ENCODE measurements around the gene GRID1.

- TF ChIP-seq, protein P1, sequence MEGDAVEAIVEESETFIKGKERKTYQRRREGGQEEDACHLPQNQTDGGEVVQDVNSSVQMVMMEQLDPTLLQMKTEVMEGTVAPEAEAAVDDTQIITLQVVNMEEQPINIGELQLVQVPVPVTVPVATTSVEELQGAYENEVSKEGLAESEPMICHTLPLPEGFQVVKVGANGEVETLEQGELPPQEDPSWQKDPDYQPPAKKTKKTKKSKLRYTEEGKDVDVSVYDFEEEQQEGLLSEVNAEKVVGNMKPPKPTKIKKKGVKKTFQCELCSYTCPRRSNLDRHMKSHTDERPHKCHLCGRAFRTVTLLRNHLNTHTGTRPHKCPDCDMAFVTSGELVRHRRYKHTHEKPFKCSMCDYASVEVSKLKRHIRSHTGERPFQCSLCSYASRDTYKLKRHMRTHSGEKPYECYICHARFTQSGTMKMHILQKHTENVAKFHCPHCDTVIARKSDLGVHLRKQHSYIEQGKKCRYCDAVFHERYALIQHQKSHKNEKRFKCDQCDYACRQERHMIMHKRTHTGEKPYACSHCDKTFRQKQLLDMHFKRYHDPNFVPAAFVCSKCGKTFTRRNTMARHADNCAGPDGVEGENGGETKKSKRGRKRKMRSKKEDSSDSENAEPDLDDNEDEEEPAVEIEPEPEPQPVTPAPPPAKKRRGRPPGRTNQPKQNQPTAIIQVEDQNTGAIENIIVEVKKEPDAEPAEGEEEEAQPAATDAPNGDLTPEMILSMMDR (IDR thresholded peaks at IDR 0.05): no peak
- no peak for TF ChIP-seq POLR2AphosphoS5 (IDR thresholded peaks at IDR 0.05)
Measured at GRCh38 chr10:85661123-85661522, 705.5 kb downstream of the GRID1 start.

All from breast epithelium (tissue), 3 donors.